ENCODE results near the gene CERS5. TPM values are rescaled to one million over a fixed set of nuclear protein-coding genes. Genes with fewer than 3 reads are reported as not detected.

The CERS5 gene
- polyA plus RNA-seq, 3 donors: 30.6 to 44.4 (median 38.7) TPM

- peaks cover 0 to 2% (median 0%) of the 10 kb centered on the region in 7 donors for H3K9me3 Mint-ChIP-seq
These were observed 61.2 kb downstream of the CERS5 start for GRCh38 chr12:50105913-50106450.

More at GRCh38 chr12:50105913-50106450, 61.2 kb downstream of the CERS5 start:
- H4K20me1 ChIP-seq (ENCODE audit: insufficient read depth, low read length): no peaks in the 10 kb centered on the region
- H3K4me1 ChIP-seq (ENCODE audit: control insufficient read depth in 1 of 2, insufficient read depth in 2 of 2, low read length in 2 of 2): peaks cover 1 to 8% of the 10 kb centered on the region in 2 donors
- no peak overlapping the region for H3K4me3 Mint-ChIP-seq
- no peaks in the 10 kb centered on the region for H3K27me3 ChIP-seq (ENCODE audit: control insufficient read depth in 2 of 2, insufficient read depth in 2 of 2, low read length in 2 of 2)
- WGBS (ENCODE audit: insufficient coverage): 96% methylated on average over 9 of the region's 12 CpGs
- H2AFZ ChIP-seq (ENCODE audit: insufficient read depth, low read depth, low read length, poor library complexity, severe bottlenecking): no peak overlapping the region
- H3K4me3 ChIP-seq (replicated peaks in 1 of 3; ENCODE audit: low read depth in 2 of 3, low read length in 3 of 3): no peak overlapping the region
- DNase-seq: no peak
- peak overlapping the region in 1 of 7 donors; percentile 26 for H3K27ac Mint-ChIP-seq
- H3K27me3 Mint-ChIP-seq (ENCODE audit: low read depth in 3 of 3): peaks cover 5 to 7% (median 5%) of the 10 kb centered on the region in 3 donors
- H3K9me3 ChIP-seq (replicated peaks in 1 of 2; ENCODE audit: control insufficient read depth in 1 of 2, insufficient read depth in 1 of 2, low read length in 2 of 2): no peaks in the 10 kb centered on the region
- H3K36me3 Mint-ChIP-seq: peaks cover 8 to 10% of the 10 kb centered on the region in 2 donors
- no peak overlapping the region for H3K4me2 ChIP-seq (replicated peaks; ENCODE audit: extremely low read depth, low read length, poor library complexity, severe bottlenecking)
- no peak overlapping the region for H3K9ac ChIP-seq (ENCODE audit: insufficient read depth, low read length, poor library complexity, severe bottlenecking)
- intact Hi-C loops (cut with micrococcal nuclease): no loop called here
- H3K27ac ChIP-seq (ENCODE audit: low read depth in 1 of 2, low read length in 2 of 2): no peak overlapping the region
- peaks cover 2 to 7% of the 10 kb centered on the region in 2 donors for H3K36me3 ChIP-seq (replicated peaks in 1 of 2; ENCODE audit: control insufficient read depth in 1 of 2, insufficient read depth in 2 of 2, low read length in 2 of 2)
- H3K79me2 ChIP-seq (ENCODE audit: insufficient read depth, low read length): no peaks in the 10 kb centered on the region
- no peak for TF ChIP-seq CTCF (IDR thresholded peaks at IDR 0.05)
- H3K4me1 Mint-ChIP-seq: peaks cover 7% of the 10 kb centered on the region
